ENCODE data around the gene NTF3.

DNA sequence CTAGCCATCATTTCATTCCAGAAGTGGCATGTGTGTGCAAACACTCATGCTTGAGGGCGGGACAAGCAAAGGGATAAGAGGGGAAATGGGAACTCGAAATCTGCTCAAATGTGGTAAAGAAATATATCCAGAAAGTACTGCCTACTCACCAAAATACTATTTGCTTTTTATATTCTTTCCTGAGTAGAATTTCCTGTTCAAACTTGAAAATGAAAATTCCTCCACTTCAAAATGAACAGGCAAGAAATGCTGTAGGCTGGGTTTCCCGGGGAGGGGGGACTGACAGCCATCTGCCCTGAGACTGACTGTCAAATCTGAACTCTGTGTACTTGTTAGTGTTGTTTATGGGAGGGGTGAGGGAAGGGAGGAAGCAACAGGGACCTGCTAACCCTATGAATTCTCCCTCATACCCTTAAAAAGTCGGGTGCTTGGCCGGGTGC is 34.6 kb downstream of the NTF3 start:
- TF ChIP-seq POLR2A (IDR thresholded peaks at IDR 0.05; ENCODE audit: low read depth, low read length) (no peak), POLR2AphosphoS5 (IDR thresholded peaks at IDR 0.05; ENCODE audit: low read depth, low read length) (no peak), TAF1 (IDR thresholded peaks at IDR 0.05; ENCODE audit: low read depth, low read length) (no peak), SPI1 (IDR thresholded peaks at IDR 0.05; ENCODE audit: low read depth, low read length) (no peak)
